ENCODE data around the gene AKR1C2.
"Not testable (repeated sequence)": the region's sequence is repeated elsewhere in the genome, so short reads cannot be mapped to it uniquely, and the experiment has no call there.

The AKR1C2 gene

DNA sequence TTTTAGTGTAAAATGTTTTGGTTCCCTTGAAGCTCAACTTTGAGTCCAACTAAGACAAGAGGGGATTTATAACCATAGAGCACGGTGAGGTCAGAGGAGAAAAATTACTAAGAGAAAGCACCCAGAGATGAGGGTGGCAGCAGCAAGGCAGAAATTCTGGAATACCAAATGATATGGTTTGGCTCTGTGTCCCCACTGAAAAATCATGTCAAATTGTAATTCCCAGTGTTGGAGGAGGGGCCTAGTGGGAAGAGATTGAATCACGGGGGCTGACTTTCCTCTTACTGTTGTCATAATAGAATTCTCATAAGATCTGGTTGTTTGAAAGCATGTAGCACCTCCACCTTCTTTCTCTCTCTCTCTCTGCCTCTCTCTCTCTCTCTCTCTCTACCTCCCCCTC is 59.8 kb downstream of the AKR1C2 start:
- no peaks in the 10 kb centered on the region for H3K9me3 ChIP-seq (ENCODE audit: control insufficient read depth, low read length)
- H3K36me3 ChIP-seq (ENCODE audit: control insufficient read depth, insufficient read depth, low read length), result no peaks in the 10 kb centered on the region
- no peaks in the 10 kb centered on the region for H3K27me3 ChIP-seq (ENCODE audit: control insufficient read depth, insufficient read depth, low read length, poor library complexity, severe bottlenecking)
- H3K27ac ChIP-seq (ENCODE audit: insufficient read depth, low read depth, low read length, poor library complexity, severe bottlenecking), result no peak overlapping the region
- H3K4me1 ChIP-seq (ENCODE audit: control insufficient read depth, insufficient read depth, low read length), result no peaks in the 10 kb centered on the region
- H3K4me3 ChIP-seq (ENCODE audit: insufficient read depth, low read depth, low read length), result no peak overlapping the region
- WGBS, 2 experiments, result 96 to 97% methylated on average over 2 of the region's 2 CpGs

DNA sequence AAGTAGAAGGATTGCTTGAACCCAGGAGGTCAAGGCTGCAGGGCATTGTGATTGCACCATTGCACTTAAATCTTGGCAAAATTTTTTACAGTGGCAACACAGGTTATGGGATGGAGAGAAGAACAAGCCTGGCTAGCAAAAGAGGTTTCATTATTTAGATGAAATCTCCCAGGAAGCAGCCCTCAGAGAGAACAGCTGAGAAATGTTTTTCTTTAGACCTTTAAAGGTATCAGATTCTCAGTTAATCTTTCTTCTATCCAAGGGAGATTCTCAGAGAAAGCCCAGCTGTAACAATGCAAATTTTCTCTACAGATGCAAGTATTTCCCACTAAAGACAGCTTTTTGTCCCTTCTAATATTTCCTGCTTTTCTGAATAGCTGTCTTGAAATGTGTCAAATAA is 60.2 kb downstream of the AKR1C2 start:
- not testable (repeated sequence) for H3K27ac ChIP-seq (ENCODE audit: insufficient read depth, low read depth, low read length, poor library complexity, severe bottlenecking); H3K9me3 ChIP-seq (ENCODE audit: control insufficient read depth, low read length); H3K36me3 ChIP-seq (ENCODE audit: control insufficient read depth, insufficient read depth, low read length); H3K27me3 ChIP-seq (ENCODE audit: control insufficient read depth, insufficient read depth, low read length, poor library complexity, severe bottlenecking); H3K4me1 ChIP-seq (ENCODE audit: control insufficient read depth, insufficient read depth, low read length); H3K4me3 ChIP-seq (ENCODE audit: insufficient read depth, low read depth, low read length)

DNA sequence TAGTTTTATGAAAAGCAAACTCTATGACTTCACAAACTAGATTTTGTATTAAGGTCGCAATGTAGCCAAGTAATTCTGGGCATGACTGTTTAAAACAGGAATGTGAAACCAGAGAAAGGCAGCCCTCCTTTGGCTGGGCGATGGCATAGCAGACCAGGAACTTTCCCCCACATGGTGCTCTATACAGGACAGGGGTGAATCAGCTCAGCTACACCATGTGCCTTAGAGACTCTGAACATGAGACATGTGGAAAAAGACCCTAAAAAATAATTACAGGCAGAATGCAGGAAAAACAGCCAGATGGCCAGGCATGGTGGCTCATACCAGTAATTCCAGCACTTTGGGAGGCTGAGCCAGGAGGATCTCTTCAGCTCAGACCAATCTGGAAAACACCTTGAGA is 60.7 kb downstream of the AKR1C2 start:
- WGBS, 2 experiments, result 88% methylated on average over 1 to 2 of the region's 2 CpGs
- not testable (repeated sequence) for H3K4me1 ChIP-seq (ENCODE audit: control insufficient read depth, insufficient read depth, low read length); H3K4me3 ChIP-seq (ENCODE audit: insufficient read depth, low read depth, low read length)

DNA sequence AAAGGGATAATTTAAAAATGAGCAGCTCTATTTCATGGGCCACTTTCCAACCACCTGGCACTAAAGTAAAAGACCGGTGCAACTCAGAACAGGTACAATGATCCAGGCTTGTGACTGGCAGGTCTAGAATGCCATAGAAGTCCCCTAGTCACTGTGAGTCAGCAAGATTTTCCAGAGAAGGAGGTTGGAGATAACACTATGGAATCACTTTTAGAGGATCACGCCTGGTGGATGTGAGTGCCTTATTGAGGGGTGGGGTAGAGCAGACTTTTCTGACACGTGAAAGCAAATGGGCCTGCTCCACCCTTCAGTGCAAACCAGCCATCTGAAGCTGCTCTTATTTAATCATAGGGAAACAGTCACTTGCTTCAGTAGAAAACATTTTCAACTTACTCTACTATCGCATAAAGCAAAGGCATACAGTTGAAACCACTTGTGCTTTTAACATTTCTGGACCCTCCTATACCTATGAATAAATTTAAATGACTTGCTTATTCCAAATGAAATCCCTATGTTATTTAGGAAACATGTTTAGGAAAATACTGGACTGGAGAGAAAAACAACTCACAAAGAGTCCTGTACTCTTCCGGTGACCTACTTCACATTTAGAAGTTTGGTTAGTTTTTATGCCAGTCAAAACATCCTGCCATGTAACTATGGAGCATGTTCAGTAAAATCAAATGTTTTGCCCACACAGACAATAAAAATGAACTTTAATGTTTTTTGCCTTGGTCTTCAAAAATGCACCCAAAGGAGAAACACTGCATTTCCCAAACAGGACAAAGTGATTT is 61.9 kb downstream of the AKR1C2 start:
- Histone ChIP-seq H3K27ac (ENCODE audit: insufficient read depth, low read depth, low read length, poor library complexity, severe bottlenecking) (no peak overlapping the region), H3K36me3 (ENCODE audit: control insufficient read depth, insufficient read depth, low read length) (no peaks in the 10 kb centered on the region), H3K27me3 (ENCODE audit: control insufficient read depth, insufficient read depth, low read length, poor library complexity, severe bottlenecking) (no peaks in the 10 kb centered on the region), H3K4me3 (ENCODE audit: insufficient read depth, low read depth, low read length) (no peak overlapping the region), H3K9me3 (ENCODE audit: control insufficient read depth, low read length) (no peaks in the 10 kb centered on the region), H3K4me1 (ENCODE audit: control insufficient read depth, insufficient read depth, low read length) (no peaks in the 10 kb centered on the region)
- WGBS, 2 experiments, result 87 to 95% methylated on average over 5 of the region's 5 CpGs

More for the DNA sequence above, 60.7 kb downstream of the AKR1C2 start:
- H3K27me3 ChIP-seq (ENCODE audit: control insufficient read depth, insufficient read depth, low read length, poor library complexity, severe bottlenecking); H3K9me3 ChIP-seq (ENCODE audit: control insufficient read depth, low read length); H3K27ac ChIP-seq (ENCODE audit: insufficient read depth, low read depth, low read length, poor library complexity, severe bottlenecking); H3K36me3 ChIP-seq (ENCODE audit: control insufficient read depth, insufficient read depth, low read length): not testable (repeated sequence)

DNA sequence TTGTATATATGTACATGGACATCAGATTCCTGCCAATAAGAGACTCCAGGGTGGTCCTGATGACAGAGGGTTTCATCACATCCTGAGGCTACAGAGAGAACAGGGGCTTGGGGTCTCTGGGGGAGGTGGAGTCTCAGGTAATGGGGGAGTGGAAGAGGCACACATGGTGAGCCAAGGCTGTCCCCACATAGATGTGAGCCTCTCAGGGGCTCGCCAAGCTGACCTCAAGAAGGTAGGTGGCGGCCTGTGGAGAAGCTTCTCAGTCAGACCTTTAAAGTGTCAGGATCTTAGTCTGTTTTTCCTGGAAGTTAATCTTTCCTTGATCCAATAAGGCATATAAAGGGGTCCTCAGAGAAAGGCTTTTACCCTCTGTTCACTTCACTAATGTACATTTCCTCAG is 62.7 kb downstream of the AKR1C2 start:
- H3K27ac ChIP-seq (ENCODE audit: insufficient read depth, low read depth, low read length, poor library complexity, severe bottlenecking); H3K4me3 ChIP-seq (ENCODE audit: insufficient read depth, low read depth, low read length); H3K27me3 ChIP-seq (ENCODE audit: control insufficient read depth, insufficient read depth, low read length, poor library complexity, severe bottlenecking); H3K36me3 ChIP-seq (ENCODE audit: control insufficient read depth, insufficient read depth, low read length); H3K9me3 ChIP-seq (ENCODE audit: control insufficient read depth, low read length); H3K4me1 ChIP-seq (ENCODE audit: control insufficient read depth, insufficient read depth, low read length): not testable (repeated sequence)
- WGBS, 2 experiments, result 89 to 96% methylated on average over 2 of the region's 2 CpGs

DNA sequence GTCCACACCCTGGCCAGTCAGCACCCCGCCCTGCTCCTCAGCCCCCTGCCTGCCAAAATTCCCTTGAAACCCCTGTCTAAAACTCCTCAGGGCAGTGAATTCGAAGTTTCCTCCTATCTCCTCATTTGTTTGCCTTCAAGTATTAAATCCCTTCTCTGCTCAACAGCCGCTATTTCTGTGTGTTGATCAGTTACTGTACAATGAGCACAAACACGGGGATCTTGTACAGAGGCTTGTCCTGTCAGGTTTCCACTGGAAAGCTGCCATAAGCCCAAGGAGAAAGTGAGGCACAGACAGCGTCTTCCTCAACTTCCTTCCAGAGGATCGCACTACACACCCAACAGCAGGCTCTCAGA is 63.6 kb downstream of the AKR1C2 start:
- H3K27ac ChIP-seq (ENCODE audit: insufficient read depth, low read depth, low read length, poor library complexity, severe bottlenecking); H3K27me3 ChIP-seq (ENCODE audit: control insufficient read depth, insufficient read depth, low read length, poor library complexity, severe bottlenecking); H3K36me3 ChIP-seq (ENCODE audit: control insufficient read depth, insufficient read depth, low read length); H3K9me3 ChIP-seq (ENCODE audit: control insufficient read depth, low read length); H3K4me1 ChIP-seq (ENCODE audit: control insufficient read depth, insufficient read depth, low read length); H3K4me3 ChIP-seq (ENCODE audit: insufficient read depth, low read depth, low read length): not testable (repeated sequence)
- WGBS, 2 experiments, result 91 to 93% methylated on average over 4 to 5 of the region's 6 CpGs

DNA sequence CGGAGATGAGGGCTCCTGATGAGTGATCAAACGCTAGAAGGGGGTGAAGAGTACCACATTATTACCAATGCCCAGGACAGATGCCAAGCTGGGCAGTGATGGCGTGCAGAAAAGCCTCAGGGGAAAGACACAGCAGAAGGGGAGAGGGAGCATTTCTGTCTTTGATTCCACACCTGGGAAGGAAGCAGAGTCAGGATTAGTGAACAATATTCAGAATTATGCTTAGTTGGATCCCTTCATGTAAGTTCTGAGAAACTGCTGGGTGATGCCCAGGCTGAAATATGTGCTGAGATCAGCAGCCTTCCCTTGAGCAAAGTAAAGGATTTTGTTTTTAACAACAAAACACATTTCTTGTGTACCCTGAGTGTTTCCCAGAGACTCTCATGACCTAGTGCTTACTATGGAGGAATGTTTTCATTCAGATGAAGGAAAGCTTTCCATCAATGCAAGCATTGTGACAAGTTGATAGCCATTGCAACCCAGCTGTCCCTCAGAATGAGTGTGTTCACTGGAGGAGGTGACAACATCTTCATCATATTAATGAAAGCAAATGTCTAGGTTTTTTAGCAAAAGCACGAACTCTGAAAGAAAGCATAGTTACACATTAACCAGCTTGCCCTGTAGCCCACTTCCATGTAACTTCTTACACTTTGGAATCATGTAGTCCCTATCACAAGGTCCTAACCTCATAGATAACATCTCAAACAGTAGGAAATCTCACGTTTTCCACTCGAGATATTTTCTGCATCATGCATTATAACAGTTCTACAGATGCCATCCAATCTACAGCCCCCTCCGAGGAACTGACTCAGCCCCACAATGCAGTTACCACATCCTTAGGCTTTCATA is 64.2 kb downstream of the AKR1C2 start:
- Histone ChIP-seq H3K27ac (ENCODE audit: insufficient read depth, low read depth, low read length, poor library complexity, severe bottlenecking) (no peak overlapping the region), H3K4me3 (ENCODE audit: insufficient read depth, low read depth, low read length) (no peak overlapping the region)

More for the DNA sequence above, 64.2 kb downstream of the AKR1C2 start:
- H3K36me3 ChIP-seq (ENCODE audit: control insufficient read depth, insufficient read depth, low read length), result no peaks in the 10 kb centered on the region
- H3K4me1 ChIP-seq (ENCODE audit: control insufficient read depth, insufficient read depth, low read length), result no peaks in the 10 kb centered on the region
- H3K9me3 ChIP-seq (ENCODE audit: control insufficient read depth, low read length), result no peaks in the 10 kb centered on the region
- no peaks in the 10 kb centered on the region for H3K27me3 ChIP-seq (ENCODE audit: control insufficient read depth, insufficient read depth, low read length, poor library complexity, severe bottlenecking)
- 80 to 87% methylated on average over 7 of the region's 7 CpGs for WGBS, 2 experiments

Data from ectodermal cell (in vitro differentiated cells).